SU-DHL-6 (cell line): ENCODE measurements around the gene KCNJ16.
A peak's percentile ranks its signal among the peaks of the same experiment; 100 is the strongest.

Experiments
- H2AFZ ChIP-seq: fragments of 200-600 bp; sonication (generic); 2 replicates; pipeline ENCODE4 v1.6.1; 2014; ENCODE audit warnings: low read depth, mild to moderate bottlenecking, moderate library complexity, mixed read lengths, antibody characterized with exemption, low read length; ENCODE audit not compliant: severe bottlenecking
- H3F3A ChIP-seq: fragments of 200-600 bp; shearing (Covaris generic); 2 replicates; pipeline ENCODE4 v1.6.0; 2016; ENCODE audit warnings: antibody characterized with exemption, mild to moderate bottlenecking; ENCODE audit not compliant: insufficient read depth
- H3K27ac ChIP-seq: fragments of 200-600 bp; sonication (generic); 2 replicates; pipeline ENCODE4 v1.5.1; 2016; ENCODE audit warnings: low read depth, mild to moderate bottlenecking, low read length, moderate library complexity, mixed read lengths
- H3K27me3 ChIP-seq: fragments of 200-600 bp; sonication (generic), shearing (Covaris generic); 2 replicates; pipeline ENCODE4 v1.6.0; 2014; ENCODE audit warnings: mild to moderate bottlenecking, low read length
- H3K36me3 ChIP-seq: fragments of 200-600 bp; sonication (generic); 2 replicates; pipeline ENCODE4 v1.6.1; 2014; ENCODE audit warnings: mild to moderate bottlenecking, low read length, mixed read lengths
- H3K4me2 ChIP-seq: fragments of 300-600, 200-600 bp; shearing (Covaris generic), sonication (generic); 2 replicates; pipeline ENCODE4 v1.6.0; 2014; ENCODE audit warnings: low read length, low read depth, mild to moderate bottlenecking; ENCODE audit not compliant: poor library complexity, severe bottlenecking
- H3K4me3 ChIP-seq: fragments of 200-600 bp; sonication (generic); 2 replicates; pipeline ENCODE4 v1.5.1; 2014; ENCODE audit warnings: antibody characterized with exemption, low read length, mild to moderate bottlenecking, mixed read lengths; ENCODE audit not compliant: insufficient read depth, poor library complexity, severe bottlenecking
- H3K79me2 ChIP-seq: fragments of 200-600 bp; sonication (generic); 2 replicates; pipeline ENCODE4 v1.6.1; 2014; ENCODE audit warnings: mild to moderate bottlenecking, low read length, moderate library complexity; ENCODE audit not compliant: insufficient read depth
- H3K9ac ChIP-seq: fragments of 200-600 bp; sonication (generic); 2 replicates; pipeline ENCODE4 v1.7.0; 2014; ENCODE audit warnings: mild to moderate bottlenecking, low read length
- H3K9me2 ChIP-seq: fragments of 200-600 bp; sonication (generic); replicated peaks from 2 replicates; pipeline ENCODE4 v1.6.1; 2014; ENCODE audit warnings: low read length; ENCODE audit not compliant: insufficient read depth
- H3K9me3 ChIP-seq: fragments of 200-600 bp; sonication (generic); 2 replicates; pipeline ENCODE4 v1.6.1; 2014; ENCODE audit warnings: low read length, mixed read lengths; ENCODE audit not compliant: insufficient read depth
- H4K20me1 ChIP-seq: fragments of 200-600 bp; sonication (generic); 2 replicates; pipeline ENCODE4 v1.6.1; 2014; ENCODE audit warnings: low read depth, mild to moderate bottlenecking, antibody characterized with exemption, low read length, moderate library complexity, mixed read lengths
- EZH2phosphoT487 ChIP-seq: fragments of 200-600 bp; sonication (generic), shearing (Covaris generic); conservative IDR thresholded peaks from 2 replicates; pipeline ENCODE4 v1.6.1; 2018; ENCODE audit warnings: mild to moderate bottlenecking, antibody characterized with exemption, low read length, moderate library complexity, mixed read lengths
- TF ChIP-seq, protein P1 (sequence below): fragments of 200-600 bp; sonication (generic); IDR thresholded peaks from one replicate; pipeline ENCODE4 v1.5.1; 2017; ENCODE audit warnings: antibody characterized with exemption, mild to moderate bottlenecking, low read length, moderate library complexity; ENCODE audit not compliant: insufficient read depth, poor library complexity, severe bottlenecking

KCNJ16 gene

GRCh38 chr17:70144260-70144846 lies 69.3 kb downstream of the KCNJ16 start:
- no peaks in the 10 kb centered on the region for H3K9me2 ChIP-seq
- no peak overlapping the region for H3K4me3 ChIP-seq
- H3K79me2 ChIP-seq: no peaks in the 10 kb centered on the region
- no peaks in the 10 kb centered on the region for H3F3A ChIP-seq
- no peak overlapping the region for H2AFZ ChIP-seq
- no peaks in the 10 kb centered on the region for H3K9me3 ChIP-seq
- H3K9ac ChIP-seq: no peak overlapping the region
- no peak overlapping the region for H3K4me2 ChIP-seq
- TF ChIP-seq EZH2phosphoT487: no peak
- TF ChIP-seq, protein P1, sequence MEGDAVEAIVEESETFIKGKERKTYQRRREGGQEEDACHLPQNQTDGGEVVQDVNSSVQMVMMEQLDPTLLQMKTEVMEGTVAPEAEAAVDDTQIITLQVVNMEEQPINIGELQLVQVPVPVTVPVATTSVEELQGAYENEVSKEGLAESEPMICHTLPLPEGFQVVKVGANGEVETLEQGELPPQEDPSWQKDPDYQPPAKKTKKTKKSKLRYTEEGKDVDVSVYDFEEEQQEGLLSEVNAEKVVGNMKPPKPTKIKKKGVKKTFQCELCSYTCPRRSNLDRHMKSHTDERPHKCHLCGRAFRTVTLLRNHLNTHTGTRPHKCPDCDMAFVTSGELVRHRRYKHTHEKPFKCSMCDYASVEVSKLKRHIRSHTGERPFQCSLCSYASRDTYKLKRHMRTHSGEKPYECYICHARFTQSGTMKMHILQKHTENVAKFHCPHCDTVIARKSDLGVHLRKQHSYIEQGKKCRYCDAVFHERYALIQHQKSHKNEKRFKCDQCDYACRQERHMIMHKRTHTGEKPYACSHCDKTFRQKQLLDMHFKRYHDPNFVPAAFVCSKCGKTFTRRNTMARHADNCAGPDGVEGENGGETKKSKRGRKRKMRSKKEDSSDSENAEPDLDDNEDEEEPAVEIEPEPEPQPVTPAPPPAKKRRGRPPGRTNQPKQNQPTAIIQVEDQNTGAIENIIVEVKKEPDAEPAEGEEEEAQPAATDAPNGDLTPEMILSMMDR: peak; percentile 64
- H4K20me1 ChIP-seq: no peaks in the 10 kb centered on the region
- no peaks in the 10 kb centered on the region for H3K36me3 ChIP-seq
- no peak overlapping the region for H3K27ac ChIP-seq
- H3K27me3 ChIP-seq: no peaks in the 10 kb centered on the region

GRCh38 chr17:70153210-70153609 lies 78.2 kb downstream of the KCNJ16 start:
- Histone ChIP-seq H3K4me2 (no peak overlapping the region), H3K9me2 (no peaks in the 10 kb centered on the region), H3K9ac (no peak overlapping the region), H3K4me3 (no peak overlapping the region), H3K79me2 (no peaks in the 10 kb centered on the region), H3K27ac (no peak overlapping the region), H3K27me3 (no peaks in the 10 kb centered on the region), H4K20me1 (no peaks in the 10 kb centered on the region), H3K9me3 (no peaks in the 10 kb centered on the region), H3F3A (no peaks in the 10 kb centered on the region), H3K36me3 (no peaks in the 10 kb centered on the region), H2AFZ (no peak overlapping the region)
- no peak for TF ChIP-seq EZH2phosphoT487
- TF ChIP-seq, protein P1: no peak

GRCh38 chr17:70157151-70157550 lies 82.1 kb downstream of the KCNJ16 start:
- Histone ChIP-seq H2AFZ (no peak overlapping the region), H3K27ac (no peak overlapping the region), H3K4me2 (no peak overlapping the region), H3K9ac (no peak overlapping the region), H4K20me1 (no peaks in the 10 kb centered on the region), H3K27me3 (no peaks in the 10 kb centered on the region), H3F3A (no peaks in the 10 kb centered on the region), H3K9me3 (no peaks in the 10 kb centered on the region), H3K9me2 (no peaks in the 10 kb centered on the region), H3K4me3 (no peak overlapping the region), H3K36me3 (no peaks in the 10 kb centered on the region), H3K79me2 (no peaks in the 10 kb centered on the region)
- TF ChIP-seq, protein P1: no peak
- TF ChIP-seq EZH2phosphoT487: no peak
